HL-60 (cell line): ENCODE measurements around the gene INTS13.

Experiments used
- GABPA ChIP-seq: IDR thresholded peaks from 2 replicates; pipeline ENCODE4 v1.6.1; 2012; ENCODE audit warnings: low read depth
- POLR2AphosphoS5 ChIP-seq: IDR thresholded peaks from 2 replicates; pipeline ENCODE4 v1.6.1; 2012; ENCODE audit warnings: low read depth

- TF ChIP-seq POLR2AphosphoS5 (no peak), GABPA (no peak)
Observed at GRCh38 chr12:26906704-26907103, 31.1 kb downstream of the INTS13 start.
